Activated CD4-positive, alpha-beta T cell treated with anti-CD3 and anti-CD28 coated beads for 1 hour (primary cell): Measurements from ENCODE around the gene E2F8.

Source experiments
- DNase-seq: peaks from one replicate; pipeline ENCODE4 v3.0.0-alpha.2; 2020

The E2F8 gene

DNA sequence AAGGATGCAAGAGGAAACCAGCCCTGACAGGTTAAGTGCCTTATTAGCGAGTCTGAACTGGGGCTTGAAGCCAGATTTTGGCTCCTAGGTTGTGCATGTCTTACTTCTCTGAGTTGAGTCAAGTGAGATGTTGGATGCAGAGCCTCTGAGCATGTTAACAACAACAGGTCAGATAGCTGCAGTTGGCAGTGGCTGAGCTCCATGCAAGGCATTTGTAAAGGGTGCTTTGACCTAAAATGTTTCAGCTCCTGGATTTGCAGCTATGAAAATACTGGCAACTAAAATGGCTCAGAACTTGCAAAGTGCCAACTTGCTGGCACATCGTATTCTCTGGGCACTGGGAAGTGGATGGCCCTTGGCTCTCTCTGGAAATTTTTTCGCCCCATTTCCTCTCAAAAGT is 22.5 kb downstream of the E2F8 start:
- DNase-seq: no peak

DNA sequence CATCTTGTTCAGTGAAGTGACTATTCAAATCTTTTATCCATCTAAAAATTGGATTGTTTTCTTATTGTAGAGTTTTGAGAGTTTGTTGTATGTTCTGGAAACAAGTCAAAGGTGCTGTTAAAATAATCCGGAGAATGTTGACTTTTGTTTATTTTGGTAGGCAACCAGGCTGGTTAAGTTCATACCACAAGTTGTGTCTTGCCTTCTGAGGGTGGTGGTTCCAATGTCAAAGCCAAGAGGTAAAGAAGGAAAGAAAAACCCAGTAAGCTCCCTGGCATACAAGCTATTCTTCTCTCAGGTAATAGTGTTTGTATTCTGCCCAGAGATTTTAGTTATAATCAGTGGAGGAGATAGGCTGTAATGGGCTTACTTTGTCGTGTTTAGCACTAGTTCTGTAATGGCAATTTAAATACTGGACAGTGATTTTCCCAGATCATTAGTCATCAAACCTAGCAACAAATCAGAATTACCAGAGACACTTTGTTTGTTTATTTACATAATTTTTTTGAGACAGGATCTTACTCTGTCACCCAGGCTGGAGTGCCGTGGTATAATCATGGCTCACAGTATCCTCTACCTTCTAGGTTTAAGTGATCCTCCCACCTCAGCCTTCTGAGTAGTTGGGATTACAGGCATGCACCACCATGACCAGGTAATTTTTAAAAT is 23.9 kb downstream of the E2F8 start:
- DNase-seq: no peak

DNA sequence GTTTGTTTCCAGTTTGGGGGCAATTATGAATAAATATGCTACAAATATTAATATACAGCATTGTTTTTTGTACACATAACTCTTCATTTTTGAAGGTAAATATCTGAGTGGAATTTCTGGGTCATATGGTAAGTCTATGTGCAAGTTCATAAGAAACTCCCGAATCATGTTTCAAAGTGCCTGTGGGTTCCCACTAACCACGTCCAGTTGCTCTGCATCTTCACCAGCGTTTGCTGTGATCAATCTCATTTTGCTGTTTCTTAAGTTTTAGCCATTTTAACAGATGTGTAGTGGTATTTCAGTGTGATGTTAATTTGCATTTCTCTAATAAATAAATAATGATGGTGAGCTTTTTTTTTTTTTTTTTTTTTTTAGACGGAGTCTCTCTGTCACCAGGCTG is 24.7 kb downstream of the E2F8 start:
- DNase-seq: no peak

DNA sequence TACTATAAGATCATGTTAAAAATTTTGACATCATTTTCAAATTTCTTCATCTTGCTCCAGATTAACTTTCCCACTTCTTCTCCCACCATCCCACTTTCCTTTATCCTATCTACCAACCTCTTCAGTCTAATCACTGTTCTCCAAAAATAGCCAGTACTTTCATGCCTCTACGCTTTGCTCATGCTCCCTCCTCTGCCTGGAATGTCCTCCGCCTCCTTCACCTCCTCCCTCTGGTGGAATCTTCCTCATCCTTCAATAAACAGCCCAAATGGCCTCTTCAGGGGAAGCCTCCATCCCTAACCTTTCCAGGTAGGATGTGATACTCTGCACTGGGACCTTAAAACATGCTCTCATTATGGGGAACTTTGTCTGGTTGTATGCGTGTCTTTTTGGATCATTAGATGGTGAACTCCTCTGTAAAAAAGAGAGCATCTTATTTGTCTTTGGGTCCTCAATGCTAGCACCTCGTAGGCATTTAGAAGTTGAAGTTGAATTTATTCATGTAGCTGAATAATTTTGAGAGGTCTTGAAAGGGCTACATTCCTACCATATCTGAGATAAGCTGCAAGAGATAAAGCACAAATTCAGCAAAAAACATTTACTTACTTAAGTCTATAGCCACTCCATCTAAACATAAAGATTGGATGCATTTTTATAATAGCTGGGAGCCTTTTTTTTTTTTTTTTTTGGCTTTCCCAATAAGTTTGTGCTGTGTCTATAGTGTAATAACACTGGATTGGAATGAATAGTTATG is 31.0 kb downstream of the E2F8 start:
- no peak for DNase-seq

DNA sequence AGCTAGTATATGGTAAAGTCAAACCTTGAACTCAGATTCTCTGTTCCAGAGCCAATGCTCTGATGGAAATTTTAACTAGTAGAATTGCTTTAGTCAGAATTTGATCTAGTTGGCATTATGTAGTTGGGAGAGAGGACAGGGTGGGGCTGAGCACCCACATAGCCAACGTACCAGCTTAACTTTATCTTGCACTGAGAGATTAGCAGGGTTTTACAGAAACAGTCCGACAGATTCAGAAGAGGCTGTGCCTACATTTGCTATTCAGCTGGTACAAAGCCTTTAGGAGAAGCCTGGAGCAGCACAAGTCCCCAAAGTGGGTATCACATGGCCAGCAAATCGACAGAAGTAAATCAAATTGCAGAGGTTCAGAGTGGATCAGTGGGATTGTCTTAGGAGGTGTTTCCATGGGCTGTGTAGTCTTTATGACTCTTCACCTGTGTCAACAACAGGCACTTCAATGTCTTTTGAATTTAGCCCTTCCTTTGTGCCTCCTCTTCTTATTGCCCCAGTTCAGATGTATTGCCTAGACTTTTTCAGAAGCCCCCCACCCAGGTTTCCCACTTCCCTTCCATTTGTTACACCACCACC is 31.7 kb downstream of the E2F8 start:
- DNase-seq: no peak

DNA sequence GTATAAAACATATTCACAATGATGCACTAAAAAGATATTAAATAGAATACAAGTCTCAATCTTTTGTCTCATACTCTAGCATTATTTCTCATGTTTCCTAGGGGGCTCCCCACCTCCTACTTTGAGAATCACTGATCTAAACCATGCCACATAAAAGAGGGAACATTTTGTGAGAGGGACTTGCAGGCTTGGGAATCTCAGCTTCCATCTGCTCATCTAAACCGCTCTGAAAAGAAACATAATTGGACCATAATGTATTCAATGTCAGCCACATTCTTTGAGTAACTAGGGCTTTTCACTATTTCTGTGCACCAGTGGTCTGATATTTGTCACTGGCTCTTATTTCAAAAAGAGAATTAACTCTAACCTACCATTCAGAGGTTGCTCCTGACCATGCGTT is 32.6 kb downstream of the E2F8 start:
- no peak for DNase-seq

DNA sequence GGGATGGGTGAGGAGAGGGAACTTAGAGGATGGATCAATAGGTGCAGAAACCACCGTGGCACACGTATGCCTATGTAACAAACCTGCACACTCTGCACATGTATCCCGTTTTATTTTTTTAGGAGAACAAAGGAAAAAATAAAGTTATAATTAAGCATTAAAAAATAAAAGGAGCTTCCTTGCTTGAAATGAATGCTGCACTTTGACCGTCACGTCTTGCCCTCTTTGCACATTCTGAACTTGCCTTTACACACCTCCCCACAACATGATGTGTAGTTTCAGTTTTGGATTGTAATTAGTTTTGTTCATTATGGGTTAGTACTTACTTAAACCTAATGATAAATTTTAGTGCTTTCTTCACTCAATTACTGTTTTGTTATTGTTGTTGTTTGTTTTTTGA is 35.9 kb downstream of the E2F8 start:
- no peak for DNase-seq

DNA sequence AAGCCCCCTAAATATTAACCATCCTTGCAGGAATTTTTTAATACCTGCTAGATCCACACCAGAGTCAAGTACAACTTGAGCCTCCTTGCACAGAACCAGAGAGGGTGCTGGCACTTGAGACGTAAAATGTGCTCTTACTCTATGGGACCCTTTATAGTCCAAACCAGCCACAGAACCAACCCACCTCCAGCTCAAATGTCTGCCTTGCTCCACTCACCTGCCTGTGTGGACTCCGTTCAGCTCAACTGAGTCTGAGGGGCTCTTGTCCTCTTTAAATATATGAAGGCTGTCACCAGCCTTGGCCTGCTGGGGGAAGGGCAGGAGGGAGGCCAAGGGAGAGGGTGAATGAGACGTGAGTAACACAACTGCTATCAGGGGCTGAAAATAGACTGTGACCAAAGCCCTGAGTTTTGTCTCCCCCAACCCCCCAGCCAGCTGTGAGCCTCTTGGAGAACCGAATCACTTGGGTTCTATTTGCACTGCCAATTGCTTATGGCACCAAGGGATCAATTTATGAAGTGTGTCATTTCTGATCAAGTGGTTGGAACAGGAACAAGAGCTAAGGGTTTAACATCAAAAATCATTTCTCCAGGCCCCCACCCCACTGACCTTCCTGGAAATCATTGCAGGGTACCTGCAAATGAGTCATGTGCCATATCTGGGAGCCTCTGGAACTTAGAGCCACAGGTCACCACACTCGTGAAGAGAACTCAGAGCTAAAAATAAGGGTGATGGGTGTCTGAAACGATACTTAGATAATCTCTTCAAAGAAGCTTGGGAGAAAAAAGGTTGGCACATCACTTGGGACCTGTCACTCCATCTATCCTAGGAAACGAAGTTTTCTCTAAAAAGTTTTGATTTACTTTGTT is 38.8 kb downstream of the E2F8 start, which contains the start of gene CSRP3:
Gene CSRP3 (minus strand): TSS at position 247 of the 869 bp plus-strand sequence. CDS start 9,535 bp downstream, outside the sequence.
- DNase-seq: no peak

DNA sequence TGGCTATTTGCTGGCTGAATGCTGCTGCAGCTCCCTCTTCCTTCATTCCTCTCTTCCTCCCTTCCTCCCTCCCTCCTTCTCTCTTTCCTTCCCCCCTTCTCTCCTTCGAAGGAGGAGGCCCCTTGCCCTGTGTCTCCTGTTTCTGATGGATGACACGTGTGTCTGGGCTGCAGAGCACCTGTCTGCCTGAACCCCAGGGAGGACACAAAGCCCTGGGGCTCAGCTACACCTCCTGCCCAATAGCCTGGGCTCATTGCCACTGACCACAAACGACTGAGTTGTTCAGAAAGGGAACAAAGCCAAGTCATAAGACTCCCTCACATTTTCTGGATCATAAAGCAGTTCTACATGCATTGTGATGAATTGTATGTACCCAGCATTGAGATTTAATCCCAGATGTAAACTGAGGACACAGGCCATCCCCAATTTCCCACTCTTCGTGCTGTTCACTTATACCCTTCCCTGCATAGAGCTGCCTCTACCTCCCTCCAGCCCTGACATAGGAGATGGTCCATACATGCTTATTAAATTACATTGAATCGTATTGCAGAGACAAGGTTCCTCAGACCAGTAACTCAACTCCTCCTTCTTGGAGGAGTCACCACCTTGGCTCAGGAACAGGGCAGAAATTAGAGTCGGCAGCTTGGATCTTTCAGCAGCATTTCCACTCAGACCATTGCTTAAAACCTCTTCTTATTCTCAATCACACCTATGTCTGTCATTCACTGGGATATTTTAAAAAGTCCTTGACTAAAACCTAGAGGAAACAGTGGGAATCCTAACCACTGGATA is 40.1 kb downstream of the E2F8 start:
- no peak for DNase-seq

DNA sequence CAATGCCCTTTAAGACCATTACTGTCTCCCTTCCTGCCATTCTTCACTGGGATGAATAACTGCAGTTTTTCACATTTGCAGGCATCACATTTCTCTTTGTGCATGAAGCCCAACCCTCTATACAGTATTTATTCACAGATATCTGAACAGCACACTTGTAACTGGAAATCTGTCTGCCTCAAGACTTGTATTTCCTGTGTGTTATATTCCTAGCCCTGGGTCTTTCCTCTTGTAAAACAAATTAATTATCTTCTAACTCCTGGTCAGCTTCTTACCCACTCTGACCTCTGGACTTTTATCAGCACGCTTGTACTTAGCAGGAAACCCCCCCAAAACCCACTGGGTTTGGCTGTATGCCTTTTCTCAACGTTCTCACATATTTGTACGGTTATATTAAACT is 41.0 kb downstream of the E2F8 start:
- DNase-seq: no peak

DNA sequence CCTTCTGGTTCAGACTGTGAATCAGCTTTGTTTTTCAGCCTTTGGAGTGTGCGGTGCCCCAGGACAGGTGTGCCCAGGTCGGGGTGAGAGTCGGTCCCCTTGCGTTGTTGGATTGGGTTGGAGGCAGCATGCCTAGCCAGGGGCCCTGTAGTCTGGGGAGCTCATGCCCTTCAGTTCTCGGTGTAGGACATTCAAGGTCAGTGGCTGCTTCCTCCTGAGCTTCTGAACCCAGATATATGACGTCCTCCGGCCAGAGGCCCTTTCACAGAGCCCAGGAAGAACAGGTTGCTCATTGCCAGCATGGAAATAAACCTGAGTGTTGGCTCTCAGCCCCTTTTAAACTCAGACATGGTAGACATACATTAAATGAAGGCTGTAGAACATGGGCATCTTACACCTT is 41.7 kb downstream of the E2F8 start:
- DNase-seq: no peak

DNA sequence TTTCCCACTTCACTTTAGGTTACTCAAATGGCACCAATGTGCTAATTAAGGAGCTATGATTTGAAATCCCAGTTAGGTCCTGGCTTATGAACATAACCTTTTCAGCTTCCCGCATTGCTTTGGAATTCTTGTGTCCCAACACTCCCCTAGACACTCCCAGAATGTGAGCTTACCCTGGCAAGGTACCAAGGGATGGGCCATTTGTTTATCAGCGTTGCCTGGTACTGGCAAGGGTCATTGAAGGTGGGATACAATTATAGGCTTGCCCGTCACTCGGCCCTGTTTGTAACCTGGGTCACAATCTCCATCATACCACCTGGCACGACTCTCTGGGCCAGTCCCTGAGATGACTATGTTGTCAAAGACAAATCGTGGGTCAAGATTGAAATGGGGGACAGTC is 44.3 kb downstream of the E2F8 start:
- no peak for DNase-seq

DNA sequence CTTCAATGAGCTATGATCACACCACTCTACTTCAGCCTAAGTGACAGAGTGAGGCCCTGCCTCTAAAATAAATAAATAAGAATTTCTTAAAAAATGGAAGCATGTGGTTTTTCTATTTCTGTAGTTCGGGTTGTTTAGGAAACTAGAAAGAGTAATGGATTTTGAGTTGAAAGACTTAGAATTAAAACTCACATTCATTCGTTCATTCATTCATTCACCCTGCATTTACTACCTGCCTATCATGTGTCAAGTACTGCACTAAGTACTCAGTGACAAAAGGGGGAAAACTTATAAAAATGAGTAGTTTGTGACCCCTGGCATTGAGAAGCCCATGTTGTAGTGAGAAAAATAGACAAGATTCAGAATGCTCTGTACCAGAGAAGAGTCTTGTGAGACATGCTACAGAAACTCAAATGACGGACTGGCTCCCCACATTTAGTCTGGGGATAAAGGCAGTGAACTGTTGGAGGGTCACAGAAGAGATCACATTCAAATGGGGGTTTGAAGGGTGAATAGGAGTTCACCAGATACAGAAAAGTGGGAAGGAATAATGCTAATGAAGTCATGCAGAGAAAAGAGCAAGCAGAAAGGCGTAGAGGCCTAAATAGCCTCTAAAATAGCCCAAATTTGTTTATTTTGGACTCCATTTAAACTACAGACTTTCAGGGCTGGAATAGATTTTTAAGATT is 46.0 kb downstream of the E2F8 start:
- DNase-seq: no peak

DNA sequence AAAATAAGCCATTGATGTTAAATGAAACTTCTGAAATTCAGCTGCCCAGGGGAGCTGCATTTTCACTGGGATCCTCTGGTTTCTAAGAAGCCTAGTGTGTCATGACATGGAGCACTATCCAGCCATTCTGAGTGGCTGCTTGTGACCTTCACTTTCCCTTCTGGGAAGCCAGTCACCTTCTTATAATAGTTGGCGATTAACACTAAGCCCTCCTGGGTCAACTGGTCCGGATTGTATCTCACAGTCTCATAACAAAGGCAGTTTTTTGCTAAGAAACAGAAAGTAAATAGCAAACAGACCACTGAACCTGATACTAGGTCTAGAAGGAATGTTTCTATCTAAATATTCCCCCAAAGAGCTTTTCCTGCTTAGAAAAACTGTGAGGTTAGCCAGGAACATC is 46.8 kb downstream of the E2F8 start:
- no peak for DNase-seq

DNA sequence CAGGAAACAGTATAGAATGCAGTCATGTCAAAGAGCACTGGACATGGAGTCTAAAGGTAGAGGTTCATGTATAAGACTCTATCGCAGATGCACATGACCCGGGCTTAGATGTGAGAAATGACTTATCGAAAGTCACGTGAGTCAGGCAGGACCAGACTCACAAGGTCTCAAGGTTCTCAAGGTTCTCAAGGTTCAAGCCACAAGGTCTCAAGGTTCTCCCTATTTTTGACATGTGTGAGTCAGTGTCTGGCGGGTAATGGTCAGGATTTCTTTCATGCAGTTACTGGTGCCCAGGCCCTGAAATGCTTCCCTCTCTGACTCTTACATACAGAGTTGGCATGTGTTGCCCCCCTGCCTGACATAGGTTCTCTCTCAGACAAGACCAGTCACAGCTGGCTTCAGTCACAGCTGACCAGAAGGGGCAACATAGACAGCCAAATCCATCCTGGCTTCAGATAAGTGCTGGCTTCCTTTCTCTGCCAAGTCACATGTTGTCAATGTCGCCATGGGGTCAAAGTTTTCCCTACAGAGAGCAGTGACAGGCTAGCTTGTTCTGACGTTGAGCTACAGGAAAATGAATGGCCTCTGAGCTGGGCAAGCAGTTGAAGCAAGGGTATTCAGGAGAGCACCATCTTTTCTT is 49.1 kb downstream of the E2F8 start:
- DNase-seq: no peak

DNA sequence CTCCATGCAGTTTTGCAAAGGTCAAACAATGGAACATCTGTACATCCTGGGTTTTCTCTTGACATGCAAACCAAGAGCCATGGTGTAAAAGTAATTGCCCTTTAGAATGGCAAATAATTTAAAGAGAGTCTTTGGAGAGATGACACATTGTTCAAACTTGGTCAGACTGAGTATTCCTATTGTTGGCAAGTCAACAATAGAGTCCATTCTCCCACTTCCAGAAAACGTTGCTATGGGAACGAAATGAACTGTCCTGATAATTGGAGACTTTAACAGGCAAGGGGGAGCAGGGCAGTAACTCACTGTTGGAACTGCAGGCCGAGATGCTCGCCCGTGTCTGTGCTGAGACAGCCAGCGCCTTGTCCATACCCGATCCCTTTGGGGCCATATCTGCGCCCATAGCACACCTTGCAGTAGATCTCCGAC is 52.9 kb downstream of the E2F8 start:
- DNase-seq: no peak

DNA sequence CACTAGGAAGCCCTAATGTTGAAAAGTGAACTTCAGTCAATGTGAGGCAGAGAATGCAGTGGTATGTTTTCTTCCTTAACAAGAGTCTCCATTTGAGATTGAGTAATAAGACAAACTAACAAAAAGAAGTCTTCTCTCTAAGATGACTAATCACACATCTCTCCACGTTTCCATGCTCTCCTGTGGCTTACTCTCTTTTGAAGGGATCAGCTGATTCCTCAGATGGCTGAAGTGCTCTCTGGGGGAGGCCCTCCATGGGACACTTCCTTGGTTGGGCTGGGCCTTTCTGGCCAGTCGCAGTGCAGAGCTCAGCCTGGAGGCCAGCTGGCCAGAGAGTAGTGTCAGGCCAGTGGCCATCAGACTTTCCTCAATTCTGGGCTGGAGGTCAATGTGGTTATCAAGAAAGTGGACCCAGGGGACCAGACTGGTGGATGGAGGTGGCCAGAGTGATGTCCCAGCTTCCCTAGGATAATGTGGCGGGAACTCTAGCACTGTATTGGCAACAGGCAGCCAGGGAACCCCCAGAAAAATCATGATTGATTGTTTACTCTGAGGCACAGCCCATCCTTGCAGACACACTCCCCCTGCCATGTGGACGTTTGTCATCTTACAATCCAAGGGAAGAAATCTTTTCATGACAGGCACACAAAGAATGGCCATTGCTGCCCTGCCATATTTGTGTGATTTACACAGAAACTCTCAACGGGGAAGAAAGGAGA is 53.5 kb downstream of the E2F8 start:
- no peak for DNase-seq

DNA sequence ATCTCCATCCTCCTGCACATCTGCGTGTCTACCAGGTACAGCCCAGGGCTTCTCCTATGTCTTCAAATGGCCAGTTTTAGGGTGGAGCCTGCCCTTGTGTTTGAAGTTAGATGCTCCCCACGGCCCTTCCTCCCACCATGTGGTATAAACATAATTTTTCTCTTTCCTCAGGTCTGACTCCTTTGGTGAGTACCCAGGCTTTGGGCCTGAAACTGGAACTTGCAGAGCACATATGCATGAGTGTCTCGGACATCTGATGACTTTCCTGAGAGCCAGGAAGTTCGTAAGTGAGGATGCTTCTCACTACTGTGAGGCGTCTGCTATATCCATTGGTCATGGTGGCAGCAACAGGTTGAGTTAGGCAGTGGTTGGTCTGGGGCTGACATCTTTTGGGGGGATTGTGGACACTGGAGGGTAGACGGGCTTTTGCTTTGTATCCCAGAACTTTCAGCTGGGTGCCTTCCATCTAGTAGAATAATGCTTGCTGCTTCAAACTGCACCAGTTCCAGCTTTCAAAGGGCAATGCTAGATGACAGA is 55.2 kb downstream of the E2F8 start:
- no peak for DNase-seq

DNA sequence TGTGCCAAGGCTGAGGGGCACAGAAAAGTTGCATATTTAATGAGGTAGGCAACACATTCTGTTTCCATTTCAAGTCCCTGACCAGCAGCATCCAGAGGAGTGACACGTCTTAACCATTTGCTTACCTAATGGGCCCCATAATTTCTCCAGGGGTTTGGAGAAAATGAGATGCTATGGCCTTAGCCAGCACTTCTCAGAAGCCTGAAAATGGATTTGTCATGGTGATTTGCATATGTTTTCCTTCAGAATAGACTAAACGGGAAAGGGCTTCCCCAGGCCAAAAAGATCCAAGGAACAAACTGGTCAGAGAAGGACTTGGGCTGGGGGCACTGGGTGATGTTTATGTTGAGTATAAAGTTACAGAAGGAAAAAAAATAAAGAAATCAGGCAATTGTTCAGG is 55.7 kb downstream of the E2F8 start:
- no peak for DNase-seq

DNA sequence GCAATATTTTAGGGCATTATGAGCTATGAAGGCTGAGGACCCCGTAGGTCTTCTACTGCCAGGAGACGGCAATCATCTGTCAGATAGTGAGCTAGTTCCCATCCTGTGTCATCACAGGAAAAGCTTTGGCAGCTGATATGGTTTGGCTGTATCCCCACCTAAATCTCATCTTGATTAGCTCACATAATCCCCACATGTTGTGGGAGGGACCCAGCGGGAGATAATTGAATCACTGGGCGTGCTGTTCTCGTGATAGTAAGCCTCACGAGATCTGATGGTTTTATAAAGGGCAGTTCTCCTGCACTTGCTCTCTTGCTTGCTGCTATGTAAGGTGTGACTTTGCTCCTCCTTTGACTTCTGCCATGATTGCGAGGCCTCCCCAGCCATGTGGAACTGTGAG is 57.1 kb downstream of the E2F8 start:
- DNase-seq: no peak
